ENCODE measurements around the gene DAD1.
A peak's percentile ranks its signal among the peaks of the same experiment; 100 is the strongest.
"Not testable (repeated sequence)": the region's sequence is repeated elsewhere in the genome, so short reads cannot be mapped to it uniquely, and the experiment has no call there.

DAD1 gene

DNA sequence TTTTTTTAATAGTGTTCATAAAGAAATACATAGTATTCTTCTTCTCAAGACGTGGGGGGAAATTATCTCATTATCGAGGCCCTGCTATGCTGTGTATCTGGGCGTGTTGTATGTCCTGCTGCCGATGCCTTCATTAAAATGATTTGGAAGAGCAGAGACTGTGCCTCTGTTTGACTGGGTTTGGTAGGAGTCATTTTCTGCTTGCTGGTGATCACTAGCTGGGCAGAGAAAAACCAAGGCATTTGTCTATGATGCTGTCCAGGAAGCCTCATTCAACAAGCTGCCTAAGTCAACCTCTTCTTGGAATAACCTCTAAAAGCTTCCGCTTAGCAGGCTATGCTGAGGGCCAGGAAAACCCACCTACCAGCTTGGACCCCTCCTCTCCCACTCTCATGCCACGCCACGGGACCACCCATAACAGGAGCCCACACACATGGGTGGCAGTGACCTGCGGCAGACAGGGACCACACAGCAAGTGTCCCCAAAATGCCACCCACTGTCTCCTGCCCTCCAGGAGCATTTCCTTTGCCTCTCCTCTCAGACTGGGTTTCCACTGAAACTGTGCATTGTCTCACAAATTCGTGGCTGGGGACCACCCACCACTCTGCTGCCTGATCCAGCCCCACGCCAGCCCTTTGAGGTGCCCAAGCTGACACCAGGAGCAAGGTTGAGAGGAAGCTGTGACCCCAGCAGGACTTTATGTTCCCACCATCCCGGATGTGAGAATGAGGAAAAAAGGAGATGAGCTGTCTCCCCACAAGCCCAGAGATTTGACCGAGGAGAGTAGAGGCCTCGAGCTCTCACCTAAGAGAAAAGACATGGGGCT, 36.8 kb downstream of the DAD1 start:
- no peak for DNase-seq (ENCODE audit: low read depth in 2 of 2)

DNA sequence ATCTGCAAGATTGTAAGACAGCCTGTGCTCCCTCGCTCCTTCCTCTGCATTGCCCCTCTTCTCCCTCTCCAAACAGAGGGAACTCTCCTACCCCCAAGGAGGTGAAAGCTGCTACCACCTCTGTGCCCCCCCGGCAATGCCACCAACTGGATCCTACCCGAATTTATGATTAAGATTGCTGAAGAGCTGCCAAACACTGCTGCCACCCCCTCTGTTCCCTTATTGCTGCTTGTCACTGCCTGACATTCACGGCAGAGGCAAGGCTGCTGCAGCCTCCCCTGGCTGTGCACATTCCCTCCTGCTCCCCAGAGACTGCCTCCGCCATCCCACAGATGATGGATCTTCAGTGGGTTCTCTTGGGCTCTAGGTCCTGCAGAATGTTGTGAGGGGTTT, 37.4 kb downstream of the DAD1 start:
- DNase-seq (ENCODE audit: low read depth in 2 of 2) = no peak

DNA sequence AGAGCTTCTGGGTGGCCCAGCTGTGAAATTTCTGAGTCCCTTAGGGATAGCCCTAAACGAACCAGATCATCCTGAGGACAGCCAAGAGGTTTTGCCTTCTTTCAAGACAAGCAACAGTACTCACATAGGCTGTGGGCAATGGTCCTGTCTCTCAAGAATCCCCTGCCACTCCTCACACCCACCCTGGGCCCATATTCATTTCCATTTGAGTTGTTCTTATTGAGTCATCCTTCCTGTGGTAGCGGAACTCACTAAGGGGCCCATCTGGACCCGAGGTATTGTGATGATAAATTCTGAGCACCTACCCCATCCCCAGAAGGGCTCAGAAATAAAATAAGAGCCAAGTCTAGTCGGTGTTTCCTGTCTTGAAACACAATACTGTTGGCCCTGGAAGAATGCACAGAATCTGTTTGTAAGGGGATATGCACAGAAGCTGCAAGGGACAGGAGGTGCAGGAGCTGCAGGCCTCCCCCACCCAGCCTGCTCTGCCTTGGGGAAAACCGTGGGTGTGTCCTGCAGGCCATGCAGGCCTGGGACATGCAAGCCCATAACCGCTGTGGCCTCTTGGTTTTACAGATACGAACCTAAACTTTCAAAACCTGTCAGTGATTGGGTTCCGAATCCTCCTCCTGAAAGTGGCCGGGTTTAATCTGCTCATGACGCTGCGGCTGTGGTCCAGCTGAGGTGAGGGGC, 38.9 kb downstream of the DAD1 start:
- peak; percentile 51 to 70 for DNase-seq (ENCODE audit: low read depth in 2 of 2)

DNA sequence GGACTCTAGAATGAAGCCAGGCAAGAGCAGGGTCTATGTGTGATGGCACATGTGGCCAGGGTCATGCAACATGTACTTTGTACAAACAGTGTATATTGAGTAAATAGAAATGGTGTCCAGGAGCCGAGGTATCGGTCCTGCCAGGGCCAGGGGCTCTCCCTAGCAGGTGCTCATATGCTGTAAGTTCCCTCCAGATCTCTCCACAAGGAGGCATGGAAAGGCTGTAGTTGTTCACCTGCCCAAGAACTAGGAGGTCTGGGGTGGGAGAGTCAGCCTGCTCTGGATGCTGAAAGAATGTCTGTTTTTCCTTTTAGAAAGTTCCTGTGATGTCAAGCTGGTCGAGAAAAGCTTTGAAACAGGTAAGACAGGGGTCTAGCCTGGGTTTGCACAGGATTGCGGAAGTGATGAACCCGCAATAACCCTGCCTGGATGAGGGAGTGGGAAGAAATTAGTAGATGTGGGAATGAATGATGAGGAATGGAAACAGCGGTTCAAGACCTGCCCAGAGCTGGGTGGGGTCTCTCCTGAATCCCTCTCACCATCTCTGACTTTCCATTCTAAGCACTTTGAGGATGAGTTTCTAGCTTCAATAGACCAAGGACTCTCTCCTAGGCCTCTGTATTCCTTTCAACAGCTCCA, 39.6 kb downstream of the DAD1 start:
- DNase-seq (ENCODE audit: low read depth in 2 of 2) = no peak

DNA sequence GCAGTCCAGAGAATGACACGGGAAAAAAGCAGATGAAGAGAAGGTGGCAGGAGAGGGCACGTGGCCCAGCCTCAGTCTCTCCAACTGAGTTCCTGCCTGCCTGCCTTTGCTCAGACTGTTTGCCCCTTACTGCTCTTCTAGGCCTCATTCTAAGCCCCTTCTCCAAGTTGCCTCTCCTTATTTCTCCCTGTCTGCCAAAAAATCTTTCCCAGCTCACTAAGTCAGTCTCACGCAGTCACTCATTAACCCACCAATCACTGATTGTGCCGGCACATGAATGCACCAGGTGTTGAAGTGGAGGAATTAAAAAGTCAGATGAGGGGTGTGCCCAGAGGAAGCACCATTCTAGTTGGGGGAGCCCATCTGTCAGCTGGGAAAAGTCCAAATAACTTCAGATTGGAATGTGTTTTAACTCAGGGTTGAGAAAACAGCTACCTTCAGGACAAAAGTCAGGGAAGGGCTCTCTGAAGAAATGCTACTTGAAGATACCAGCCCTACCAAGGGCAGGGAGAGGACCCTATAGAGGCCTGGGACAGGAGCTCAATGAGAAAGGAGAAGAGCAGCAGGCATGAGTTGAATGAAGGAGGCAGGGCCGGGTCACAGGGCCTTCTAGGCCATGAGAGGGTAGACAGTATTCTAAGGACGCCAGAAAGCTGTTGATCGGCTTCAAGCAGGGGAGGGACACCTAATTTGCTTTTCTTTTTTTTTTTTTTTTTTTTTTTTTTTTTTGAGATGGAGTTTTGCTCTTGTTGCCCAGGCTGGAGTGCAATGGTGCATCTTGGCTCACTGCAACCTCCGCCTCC, 40.9 kb downstream of the DAD1 start:
- no peak for DNase-seq (ENCODE audit: low read depth in 2 of 2)

DNA sequence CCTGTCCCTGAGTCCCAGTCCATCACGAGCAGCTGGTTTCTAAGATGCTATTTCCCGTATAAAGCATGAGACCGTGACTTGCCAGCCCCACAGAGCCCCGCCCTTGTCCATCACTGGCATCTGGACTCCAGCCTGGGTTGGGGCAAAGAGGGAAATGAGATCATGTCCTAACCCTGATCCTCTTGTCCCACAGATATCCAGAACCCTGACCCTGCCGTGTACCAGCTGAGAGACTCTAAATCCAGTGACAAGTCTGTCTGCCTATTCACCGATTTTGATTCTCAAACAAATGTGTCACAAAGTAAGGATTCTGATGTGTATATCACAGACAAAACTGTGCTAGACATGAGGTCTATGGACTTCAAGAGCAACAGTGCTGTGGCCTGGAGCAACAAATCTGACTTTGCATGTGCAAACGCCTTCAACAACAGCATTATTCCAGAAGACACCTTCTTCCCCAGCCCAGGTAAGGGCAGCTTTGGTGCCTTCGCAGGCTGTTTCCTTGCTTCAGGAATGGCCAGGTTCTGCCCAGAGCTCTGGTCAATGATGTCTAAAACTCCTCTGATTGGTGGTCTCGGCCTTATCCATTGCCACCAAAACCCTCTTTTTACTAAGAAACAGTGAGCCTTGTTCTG, 41.6 kb downstream of the DAD1 start:
- DNase-seq (ENCODE audit: low read depth in 2 of 2) = no peak

DNA sequence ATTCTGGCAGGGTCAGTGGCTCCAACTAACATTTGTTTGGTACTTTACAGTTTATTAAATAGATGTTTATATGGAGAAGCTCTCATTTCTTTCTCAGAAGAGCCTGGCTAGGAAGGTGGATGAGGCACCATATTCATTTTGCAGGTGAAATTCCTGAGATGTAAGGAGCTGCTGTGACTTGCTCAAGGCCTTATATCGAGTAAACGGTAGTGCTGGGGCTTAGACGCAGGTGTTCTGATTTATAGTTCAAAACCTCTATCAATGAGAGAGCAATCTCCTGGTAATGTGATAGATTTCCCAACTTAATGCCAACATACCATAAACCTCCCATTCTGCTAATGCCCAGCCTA, 42.3 kb downstream of the DAD1 start:
- no peak for DNase-seq (ENCODE audit: low read depth in 2 of 2)

DNA sequence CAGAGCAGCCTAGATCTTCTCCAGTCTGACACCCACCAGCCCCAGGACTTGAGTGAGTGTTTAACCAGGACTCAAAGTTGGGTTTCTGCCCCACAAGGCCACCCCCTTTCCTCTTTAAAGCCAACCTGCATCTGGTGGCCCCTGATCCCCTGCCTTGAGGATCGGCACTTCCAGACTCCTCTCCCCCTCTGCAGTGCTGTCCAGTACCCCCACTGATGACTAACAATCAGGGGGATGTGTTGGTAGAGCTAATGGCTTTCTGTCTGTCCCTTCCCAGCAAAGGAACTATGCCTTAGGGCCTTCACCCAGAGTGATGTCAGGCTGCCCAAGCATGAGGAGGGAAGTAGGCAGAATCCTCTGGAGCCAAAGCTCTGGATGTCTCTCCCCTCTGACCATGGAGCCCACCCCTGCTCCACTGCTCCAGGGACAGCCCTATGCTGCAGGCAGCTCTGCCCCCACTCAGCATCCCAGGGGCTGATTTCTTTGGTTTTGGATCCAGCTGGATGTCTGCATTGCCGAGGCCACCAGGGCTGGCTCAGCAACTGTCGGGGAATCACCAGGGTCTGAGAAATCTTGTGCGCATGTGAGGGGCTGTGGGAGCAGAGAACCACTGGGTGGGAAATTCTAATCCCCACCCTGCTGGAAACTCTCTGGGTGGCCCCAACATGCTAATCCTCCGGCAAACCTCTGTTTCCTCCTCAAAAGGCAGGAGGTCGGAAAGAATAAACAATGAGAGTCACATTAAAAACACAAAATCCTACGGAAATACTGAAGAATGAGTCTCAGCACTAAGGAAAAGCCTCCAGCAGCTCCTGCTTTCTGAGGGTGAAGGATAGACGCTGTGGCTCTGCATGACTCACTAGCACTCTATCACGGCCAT, 42.9 kb downstream of the DAD1 start:
- DNase-seq (ENCODE audit: low read depth in 2 of 2) = no peak

DNA sequence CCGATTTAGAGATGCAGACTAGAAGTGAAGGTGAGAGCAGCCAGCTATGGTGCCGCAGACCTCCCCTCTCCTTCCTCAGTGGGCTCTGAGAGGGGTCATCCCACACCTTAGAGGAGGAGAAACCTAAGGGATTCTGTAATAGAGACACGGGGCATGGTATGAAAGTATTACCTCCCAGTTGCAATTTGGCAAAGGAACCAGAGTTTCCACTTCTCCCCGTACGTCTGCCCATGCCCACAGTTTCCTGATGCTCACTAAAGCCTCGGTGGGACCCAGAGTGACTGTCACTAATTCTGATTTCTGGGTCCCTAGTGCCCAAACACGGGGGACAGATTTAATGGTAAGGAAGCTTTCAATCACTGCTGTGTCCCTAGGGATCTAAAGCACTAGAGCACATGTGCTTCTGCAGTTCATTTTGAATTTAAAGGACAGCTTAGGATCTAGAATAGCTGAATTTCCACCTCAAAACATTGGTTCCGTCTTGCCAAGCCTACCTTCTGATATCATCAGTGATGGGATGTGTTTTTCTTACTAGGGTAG, 44.1 kb downstream of the DAD1 start:
- no peak for DNase-seq (ENCODE audit: low read depth in 2 of 2)

DNA sequence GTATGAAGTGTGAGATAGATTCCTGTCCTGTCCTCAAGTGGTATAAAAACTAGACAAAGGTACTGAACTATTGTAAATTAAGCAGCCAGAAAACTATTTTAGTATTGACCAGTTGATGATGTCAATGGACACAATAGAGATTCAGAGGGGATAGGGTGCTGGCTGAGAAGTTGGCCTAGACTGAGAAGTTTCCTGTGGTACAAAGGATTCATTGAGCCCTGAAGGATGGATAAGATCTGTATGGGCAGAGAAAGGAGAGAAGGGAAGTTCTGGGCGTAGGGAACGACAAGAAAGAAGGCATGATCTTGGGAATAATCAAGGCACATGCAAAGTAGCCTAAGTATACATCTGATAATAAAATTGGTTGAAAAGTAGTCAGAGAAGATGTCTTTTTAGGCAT, 44.6 kb downstream of the DAD1 start:
- DNase-seq (ENCODE audit: low read depth in 2 of 2) = no peak

DNA sequence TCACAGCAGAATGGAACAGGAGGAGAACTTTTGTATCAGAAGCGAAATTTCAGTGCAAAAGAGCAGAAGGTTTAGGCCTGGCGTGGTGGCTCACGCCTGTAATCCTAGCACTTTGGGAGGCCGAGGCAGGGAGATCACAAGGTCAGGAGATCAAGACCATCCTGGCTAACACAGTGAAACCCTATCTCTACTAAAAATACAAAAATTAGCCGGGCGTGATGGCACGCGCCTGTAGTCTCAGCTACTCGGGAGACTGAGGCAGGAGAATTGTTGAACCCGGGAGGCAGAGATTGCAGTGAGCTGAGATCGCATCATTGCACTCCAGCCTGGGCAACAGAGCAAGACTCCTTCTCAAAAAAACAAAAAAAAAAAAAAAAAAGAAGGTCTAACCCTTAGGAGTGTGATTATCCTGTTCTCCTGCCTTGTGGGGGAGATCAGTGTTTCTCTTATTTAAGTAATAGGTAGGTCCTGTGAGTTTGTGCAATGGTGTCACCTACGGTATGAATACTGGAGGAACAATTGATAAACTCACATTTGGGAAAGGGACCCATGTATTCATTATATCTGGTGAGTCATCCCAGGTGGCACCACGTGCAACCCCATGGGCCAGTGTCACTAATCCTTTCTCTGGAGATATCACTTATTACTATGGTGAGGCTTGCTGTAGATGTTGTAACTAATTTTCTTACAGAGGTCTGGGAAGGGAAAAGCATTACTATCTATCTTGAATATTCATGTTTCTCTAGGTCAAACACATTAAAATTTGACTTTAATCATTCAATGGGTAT, 45.3 kb downstream of the DAD1 start:
- not testable (repeated sequence) for DNase-seq (ENCODE audit: low read depth in 2 of 2)

DNA sequence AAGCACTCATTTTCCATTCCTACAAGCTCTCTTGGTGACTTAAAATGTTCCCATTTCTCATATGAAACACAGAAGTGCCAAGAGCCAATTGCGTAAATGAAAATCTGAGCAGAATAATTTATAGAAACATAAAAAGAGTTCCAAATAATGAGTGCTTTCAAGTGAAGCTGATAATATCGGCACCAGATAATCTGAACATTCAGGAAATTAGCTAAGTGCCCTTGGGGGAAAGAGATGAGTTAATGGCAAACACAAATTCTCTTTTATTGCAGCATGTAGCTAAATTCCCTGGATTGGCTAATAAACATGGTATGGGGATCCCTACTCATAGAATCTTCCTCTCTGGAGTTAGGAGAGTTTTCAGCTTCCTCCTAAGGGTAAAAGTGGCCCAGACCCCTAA, 46.7 kb downstream of the DAD1 start:
- DNase-seq (ENCODE audit: low read depth in 2 of 2) = no peak

DNA sequence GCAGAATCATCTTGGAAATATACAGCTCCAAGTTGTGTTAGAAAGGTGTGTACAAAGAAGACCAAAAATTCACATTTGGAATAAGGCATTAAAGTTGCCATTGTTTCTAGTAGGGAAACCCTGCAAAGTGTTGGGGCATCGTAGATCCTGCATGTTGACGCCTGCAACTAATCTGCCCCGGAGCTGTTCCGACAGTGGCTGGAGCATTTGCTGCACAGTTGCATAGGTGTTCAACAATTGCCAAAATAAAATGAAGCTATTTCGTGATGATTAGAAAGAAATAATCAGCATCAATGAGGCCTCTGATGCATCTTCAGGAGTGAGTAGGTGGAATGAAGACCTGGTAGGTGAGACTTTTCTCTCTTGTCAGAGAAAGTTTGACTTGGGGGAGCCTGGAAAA, 47.3 kb downstream of the DAD1 start:
- no peak for DNase-seq (ENCODE audit: low read depth in 2 of 2)

DNA sequence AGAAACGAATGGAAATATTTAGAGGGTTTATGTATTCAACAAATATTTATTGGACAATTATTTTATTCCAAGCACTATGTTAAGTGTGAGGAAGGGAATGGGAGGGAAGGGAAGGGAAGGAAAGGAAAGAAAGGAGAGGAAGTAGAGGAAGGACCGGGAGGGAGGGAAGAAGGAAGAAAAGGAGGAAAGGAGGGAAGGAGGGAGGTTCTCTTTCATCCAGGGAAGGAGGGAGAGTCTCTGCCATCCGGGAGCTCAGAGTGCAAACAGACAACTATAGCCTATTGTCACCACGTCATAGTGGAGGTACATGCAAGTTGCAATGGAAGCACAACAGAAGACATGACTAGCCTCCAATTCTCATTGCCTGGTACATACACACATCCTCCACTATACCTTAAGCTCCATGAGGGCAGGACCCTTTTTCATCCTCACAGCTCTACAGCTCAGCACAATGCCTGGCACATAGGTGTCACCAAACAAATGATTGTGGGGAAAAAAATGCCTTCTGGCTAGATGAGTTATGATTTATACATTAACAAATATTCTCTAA, 48.1 kb downstream of the DAD1 start:
- DNase-seq (ENCODE audit: low read depth in 2 of 2) = no peak

DNA sequence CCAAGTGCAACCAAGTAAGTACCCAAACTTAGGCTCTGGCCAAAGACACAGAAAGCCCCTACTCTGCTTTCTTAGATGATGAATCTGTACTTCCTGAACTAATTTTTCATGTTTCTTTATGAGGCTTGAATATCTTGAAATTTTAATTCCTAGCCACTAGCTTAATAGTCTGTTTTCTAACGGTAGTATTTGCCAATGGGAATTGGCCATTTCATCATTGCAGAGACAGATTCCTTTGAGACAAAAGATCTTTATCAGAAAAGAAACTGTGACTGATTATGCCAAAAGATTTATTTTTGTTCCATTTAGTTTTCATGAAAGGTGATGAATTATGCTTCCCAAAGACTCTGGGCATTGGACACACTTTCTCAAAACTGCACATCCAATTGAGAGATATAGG, 48.7 kb downstream of the DAD1 start:
- DNase-seq (ENCODE audit: low read depth in 2 of 2) = no peak

DNA sequence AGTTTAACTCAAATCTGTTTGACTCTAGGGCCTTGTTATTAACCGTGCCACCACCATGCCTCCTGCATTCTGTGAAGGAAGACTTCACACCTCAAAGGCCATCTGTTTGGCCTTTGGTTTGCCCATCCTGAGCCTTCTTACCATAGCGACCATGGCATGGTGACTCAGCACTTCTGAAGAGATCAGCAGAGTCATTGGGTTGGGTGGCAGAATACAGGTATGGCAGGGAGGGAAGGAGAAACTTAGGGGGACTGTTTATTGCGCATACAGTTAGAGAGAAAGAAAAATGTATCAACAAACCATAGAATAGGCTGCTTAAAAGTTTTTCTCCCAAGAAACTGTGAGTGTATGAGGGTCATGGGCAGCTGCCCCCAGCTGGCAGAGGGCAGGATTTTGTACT, 49.2 kb downstream of the DAD1 start:
- DNase-seq (ENCODE audit: low read depth in 2 of 2) = no peak

DNA sequence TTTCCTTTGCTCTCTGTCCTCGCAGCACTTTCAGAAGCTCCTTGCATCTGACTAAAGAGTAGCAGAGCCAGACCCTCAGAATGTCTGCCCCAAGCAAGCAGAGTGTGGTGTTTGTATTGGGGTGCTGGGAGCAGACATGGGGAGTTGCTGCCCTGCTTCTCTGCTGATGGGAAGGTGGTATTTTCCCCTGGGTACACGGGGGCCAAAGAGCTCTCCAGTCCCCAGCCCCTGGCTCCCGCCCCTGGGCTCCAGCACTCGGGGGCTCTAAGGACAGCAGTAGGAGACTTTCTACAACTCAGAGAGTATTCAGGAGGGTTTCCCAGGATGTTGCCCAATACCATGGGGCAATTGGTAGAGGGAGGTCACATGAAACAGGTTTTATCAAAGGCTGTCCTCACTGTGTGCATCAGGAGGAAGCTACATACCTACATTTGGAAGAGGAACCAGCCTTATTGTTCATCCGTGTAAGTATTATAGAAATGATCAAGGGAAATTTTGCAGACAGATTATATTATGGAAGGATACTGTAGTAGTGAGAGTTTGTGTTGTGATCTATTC, 50.3 kb downstream of the DAD1 start:
- no peak for DNase-seq (ENCODE audit: low read depth in 2 of 2)

DNA sequence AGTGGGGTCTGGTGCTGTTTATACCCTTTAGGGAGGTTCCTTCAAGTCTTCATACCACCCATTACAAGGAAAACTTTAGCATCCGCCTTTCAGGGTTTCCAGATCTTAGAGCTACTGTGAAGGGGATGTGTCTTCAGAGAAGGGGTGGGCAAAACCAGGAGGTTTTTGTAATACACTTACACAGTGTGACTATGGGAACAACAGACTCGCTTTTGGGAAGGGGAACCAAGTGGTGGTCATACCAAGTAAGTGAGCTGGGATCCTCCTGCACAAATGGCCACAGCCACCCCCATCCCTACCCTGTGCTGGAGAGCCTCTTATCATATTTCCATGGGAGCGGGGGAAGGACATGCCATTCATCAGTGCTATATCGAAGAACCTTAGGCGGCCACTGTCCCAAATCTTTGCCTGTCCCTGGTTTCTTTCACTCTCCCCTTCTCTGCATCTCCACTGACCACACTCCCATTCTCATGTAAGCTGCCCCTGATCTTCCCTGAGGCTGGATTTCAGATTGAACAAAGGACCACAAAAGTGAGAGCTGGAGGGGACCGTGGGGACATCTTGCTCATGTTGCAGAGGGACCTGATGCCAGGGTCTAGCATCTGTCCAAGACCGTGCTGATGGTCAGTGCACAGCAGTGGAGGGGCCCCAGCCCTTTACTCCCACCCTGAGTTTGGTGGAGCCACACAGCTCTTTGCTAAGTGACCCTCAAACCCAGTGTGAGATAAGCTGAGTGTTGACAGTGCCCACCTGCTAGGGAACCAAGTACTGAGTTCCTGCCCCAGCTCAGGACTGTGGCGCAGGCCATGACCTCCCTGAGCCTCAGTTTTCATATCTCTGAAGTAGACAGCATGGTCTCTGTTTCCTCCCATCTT, 51.4 kb downstream of the DAD1 start:
- no peak for DNase-seq (ENCODE audit: low read depth in 2 of 2)

All from stimulated activated CD8-positive, alpha-beta memory T cell treated with anti-CD3 and anti-CD28 coated beads, Interleukin-7, amount 100 ng/mL, for 4 hours (primary cell).